Kidney (tissue), 14 donors: ENCODE measurements around the gene SALL1. TPM values are rescaled to one million over a fixed set of nuclear protein-coding genes. Genes with fewer than 3 reads are reported as not detected.

Source experiments
- DNase-seq, 5 donors: peaks; one replicate each; pipeline ENCODE4 v3.0.0-alpha.2; 2013 to 2020
- FAIRE-seq: peaks from 2 replicates; lab custom pipeline; 2012; peaks lifted over from hg19 to GRCh38; lab: Jason Lieb, UNC
- H3K27ac ChIP-seq, 2 donors: one replicate each; pipeline ENCODE4 v1.7.0; 2013; ENCODE audit warnings: low read depth in 2 of 2, low read length in 2 of 2, inconsistent platforms in 1 of 2
- H3K27me3 ChIP-seq: one replicate; pipeline ENCODE4 v1.7.1; 2013; ENCODE audit warnings: low read length, inconsistent platforms; ENCODE audit not compliant: control insufficient read depth, insufficient read depth
- H3K36me3 ChIP-seq, 3 donors: one replicate each; pipeline versions ENCODE4 v1.7.0 to v1.7.1; 2013; ENCODE audit warnings: low read length in 3 of 3, control low read depth in 1 of 3, inconsistent platforms in 1 of 3; ENCODE audit not compliant: insufficient read depth in 3 of 3, control insufficient read depth in 2 of 3
- H3K4me1 ChIP-seq, 3 donors: one replicate each; pipeline versions ENCODE4 v1.7.0 to v1.7.1; 2013; ENCODE audit warnings: low read length in 3 of 3, inconsistent platforms in 1 of 3, low read depth in 1 of 3; ENCODE audit not compliant: control insufficient read depth in 2 of 3, insufficient read depth in 2 of 3
- H3K4me3 ChIP-seq, 3 donors: one replicate each; pipeline versions ENCODE4 v1.7.0 to v1.8.1; 2013; ENCODE audit warnings: low read length in 3 of 3, control low read depth in 1 of 3, inconsistent platforms in 1 of 3
- H3K9ac ChIP-seq, 3 donors: one replicate each; pipeline versions ENCODE4 v1.7.0 to v1.7.1; 2013; ENCODE audit warnings: low read length in 3 of 3, control low read depth in 1 of 3, inconsistent platforms in 1 of 3
- H3K9me3 ChIP-seq, 3 donors: one replicate each; pipeline versions ENCODE4 v1.7.0 to v1.7.1; 2013; ENCODE audit warnings: low read length in 3 of 3, control low read depth in 1 of 3, inconsistent platforms in 1 of 3; ENCODE audit not compliant: control insufficient read depth in 2 of 3, insufficient read depth in 1 of 3
- intact Hi-C: fragments of 100-400 bp; cut with DNase I; formaldehyde crosslinking; loops from one replicate; pipeline ENCODE4 v1.11.1; 2022
- polyA plus RNA-seq: library from polyadenylated mRNA; stranded (reverse); fragments of 350-450 nt; fragmentation: Illumina TruSeq; extraction: RNeasy Lipid Tissue Mini Kit (QIAGEN cat#74804); gene quantifications from one replicate; pipeline ENCODE4 v1.2.3, GENCODE V29; 2014; ENCODE audit warnings: low read depth, low replicate concordance; ENCODE audit not compliant: insufficient read depth
- total RNA-seq: library from RNA; stranded (reverse); fragmentation: NEBNext Ultra II Directional; extraction: Animal tissue kit (Norgen Biotek cat#: 25700); gene quantifications from one replicate; pipeline ENCODE4 v1.2.1, GENCODE V29; 2021
- TF ChIP-seq, protein P1 (sequence below): IDR thresholded peaks from 3 replicates; pipeline ENCODE4 v1.5.1; 2012; ENCODE audit warnings: mild to moderate bottlenecking, moderate library complexity, borderline replicate concordance; ENCODE audit not compliant: insufficient read depth; ENCODE audit errors: extremely low read depth
- donor health status: control.
- donor health status: control.
- donor health status: control.
- donor health status: control.
- donor health status: control.
- donor health status: DM: yes; HTN: yes; CAD: no.
- donor health status: Normal renal cell carcinoma (clear cell type).

SALL1 gene
- total and polyA plus RNA-seq, 2 donors from 2014 or later: 15.3 to 75.3 TPM

- DNase-seq (no peak), FAIRE-seq (no peak)
- H3K27me3 ChIP-seq: no peaks in the 10 kb centered on the region
- TF ChIP-seq, protein P1, sequence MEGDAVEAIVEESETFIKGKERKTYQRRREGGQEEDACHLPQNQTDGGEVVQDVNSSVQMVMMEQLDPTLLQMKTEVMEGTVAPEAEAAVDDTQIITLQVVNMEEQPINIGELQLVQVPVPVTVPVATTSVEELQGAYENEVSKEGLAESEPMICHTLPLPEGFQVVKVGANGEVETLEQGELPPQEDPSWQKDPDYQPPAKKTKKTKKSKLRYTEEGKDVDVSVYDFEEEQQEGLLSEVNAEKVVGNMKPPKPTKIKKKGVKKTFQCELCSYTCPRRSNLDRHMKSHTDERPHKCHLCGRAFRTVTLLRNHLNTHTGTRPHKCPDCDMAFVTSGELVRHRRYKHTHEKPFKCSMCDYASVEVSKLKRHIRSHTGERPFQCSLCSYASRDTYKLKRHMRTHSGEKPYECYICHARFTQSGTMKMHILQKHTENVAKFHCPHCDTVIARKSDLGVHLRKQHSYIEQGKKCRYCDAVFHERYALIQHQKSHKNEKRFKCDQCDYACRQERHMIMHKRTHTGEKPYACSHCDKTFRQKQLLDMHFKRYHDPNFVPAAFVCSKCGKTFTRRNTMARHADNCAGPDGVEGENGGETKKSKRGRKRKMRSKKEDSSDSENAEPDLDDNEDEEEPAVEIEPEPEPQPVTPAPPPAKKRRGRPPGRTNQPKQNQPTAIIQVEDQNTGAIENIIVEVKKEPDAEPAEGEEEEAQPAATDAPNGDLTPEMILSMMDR: no peak
- H3K4me3 ChIP-seq: no peak overlapping the region
- H3K4me1 ChIP-seq: no peaks in the 10 kb centered on the region
- no peak overlapping the region for H3K27ac ChIP-seq
- intact Hi-C loops: no loop called here
- no peaks in the 10 kb centered on the region for H3K9me3 ChIP-seq
- H3K36me3 ChIP-seq: no peaks in the 10 kb centered on the region
- no peak overlapping the region for H3K9ac ChIP-seq
These were observed 42.8 kb upstream of the SALL1 start for GRCh38 chr16:51193879-51194278.

- DNase-seq: no peak
- FAIRE-seq: no peak
- H3K27ac ChIP-seq: no peak overlapping the region
- H3K9me3 ChIP-seq: no peaks in the 10 kb centered on the region
- peaks cover 0 to 2% (median 0%) of the 10 kb centered on the region in 3 donors for H3K4me1 ChIP-seq
- H3K27me3 ChIP-seq: no peaks in the 10 kb centered on the region
- H3K4me3 ChIP-seq: no peak overlapping the region
- TF ChIP-seq, protein P1: no peak
- intact Hi-C loops: no loop called here
- H3K36me3 ChIP-seq: no peaks in the 10 kb centered on the region
- H3K9ac ChIP-seq: no peak overlapping the region
These were observed 33.8 kb upstream of the SALL1 start for GRCh38 chr16:51184702-51185433.

DNA sequence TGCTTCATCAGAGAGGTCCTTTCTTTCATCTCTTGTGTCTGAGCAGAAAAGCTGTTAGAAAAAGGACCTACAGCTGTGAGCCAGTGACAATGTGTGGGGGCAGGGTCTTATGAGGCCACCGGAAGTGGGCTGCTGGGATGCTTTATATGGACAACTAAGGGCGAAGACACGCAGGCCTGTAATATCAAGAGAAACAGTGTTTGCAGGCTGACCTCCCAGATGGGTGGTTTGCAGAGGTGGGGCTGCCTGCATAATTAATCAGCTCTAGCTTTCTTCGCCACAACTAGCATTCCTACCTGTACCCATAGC is 30.4 kb upstream of the SALL1 start:
- no peak overlapping the region for H3K9ac ChIP-seq
- peak in 2 of 5 donors; percentile 28 to 60 for DNase-seq
- H3K36me3 ChIP-seq: no peaks in the 10 kb centered on the region
- H3K27ac ChIP-seq: no peak overlapping the region
- TF ChIP-seq, protein P1: no peak
- H3K27me3 ChIP-seq: no peaks in the 10 kb centered on the region
- no peak overlapping the region for H3K4me3 ChIP-seq
- H3K9me3 ChIP-seq: no peaks in the 10 kb centered on the region
- FAIRE-seq: no peak
- intact Hi-C loops: no loop called here
- peaks cover 0 to 2% (median 2%) of the 10 kb centered on the region in 3 donors for H3K4me1 ChIP-seq
